Measurements from ENCODE around the gene RNF151.

RNF151 gene

GRCh38 chr16:1976951-1977874 is 10.6 kb downstream of the RNF151 start:
- DNase-seq (ENCODE audit: low read depth): no peak

GRCh38 chr16:1977875-1978268 is 11.2 kb downstream of the RNF151 start:
- DNase-seq (ENCODE audit: low read depth): no peak

- DNase-seq (ENCODE audit: low read depth): no peak
Observed at GRCh38 chr16:1978476-1979120, 11.9 kb downstream of the RNF151 start.

GRCh38 chr16:1979271-1980029 is 12.8 kb downstream of the RNF151 start:
- DNase-seq (ENCODE audit: low read depth): no peak

GRCh38 chr16:1980030-1980769 is 13.5 kb downstream of the RNF151 start:
- no peak for DNase-seq (ENCODE audit: low read depth)

GRCh38 chr16:1980770-1981087 is 14.1 kb downstream of the RNF151 start:
- DNase-seq (ENCODE audit: low read depth): no peak

GRCh38 chr16:1981398-1981836 is 14.8 kb downstream of the RNF151 start, which contains the start of gene NOXO1:
NOXO1 (minus strand) TSS chr16:1981469; CDS start chr16:1981179, 290 bp downstream.
- no peak for DNase-seq (ENCODE audit: low read depth)

GRCh38 chr16:1982013-1982433 is 15.4 kb downstream of the RNF151 start:
- no peak for DNase-seq (ENCODE audit: low read depth)

- no peak for DNase-seq (ENCODE audit: low read depth)
Observed at GRCh38 chr16:1982991-1983543, 16.4 kb downstream of the RNF151 start.

GRCh38 chr16:1983544-1984346 is 17.1 kb downstream of the RNF151 start, which contains the start of gene GFER:
GFER (plus strand) TSS chr16:1984193; CDS start chr16:1984219, 26 bp downstream.
- peak; percentile 86 for DNase-seq (ENCODE audit: low read depth)

- no peak for DNase-seq (ENCODE audit: low read depth)
Observed at GRCh38 chr16:1984347-1985225, 17.9 kb downstream of the RNF151 start.

- DNase-seq (ENCODE audit: low read depth): no peak
Observed at GRCh38 chr16:1985466-1986150, 19.0 kb downstream of the RNF151 start.

- DNase-seq (ENCODE audit: low read depth): no peak
Observed at GRCh38 chr16:1987198-1987597, 20.5 kb downstream of the RNF151 start.

- DNase-seq (ENCODE audit: low read depth): no peak
Observed at GRCh38 chr16:1989209-1990100, 22.8 kb downstream of the RNF151 start, which contains the start of gene SYNGR3. SYNGR3 (plus strand) TSS chr16:1989970; CDS start chr16:1990103, 133 bp downstream.

- DNase-seq (ENCODE audit: low read depth): no peak
Observed at GRCh38 chr16:1990101-1990350, 23.4 kb downstream of the RNF151 start.

- DNase-seq (ENCODE audit: low read depth): no peak
Observed at GRCh38 chr16:1990351-1991134, 23.9 kb downstream of the RNF151 start.

GRCh38 chr16:1991135-1991551 is 24.5 kb downstream of the RNF151 start:
- DNase-seq (ENCODE audit: low read depth): no peak

All from fibroblast of the conjunctiva (primary cell).